HepG2 (cell line): ENCODE data around the gene CEBPA. TPM values are rescaled to one million over a fixed set of nuclear protein-coding genes. Genes with fewer than 3 reads are reported as not detected.

Experiments used
- ATF4 ChIP-seq, 2 experiments: fragments of 450-650 bp in 1 of 2; sonication (generic) in 1 of 2; formaldehyde crosslinking; IDR thresholded peaks; 2 replicates each; pipeline versions ENCODE4 v1.5.0 to v1.8.0; 2020 to 2022; ENCODE audit warnings: mild to moderate bottlenecking in 1 of 2, missing genetic modification reagents in 1 of 2
- GMEB2 ChIP-seq: IDR thresholded peaks from 2 replicates; pipeline ENCODE4 v1.6.1; 2016; ENCODE audit warnings: missing biosample characterization, missing genetic modification reagents, low read depth
- GPN1 ChIP-seq: sonication (generic); formaldehyde crosslinking; IDR thresholded peaks from 2 replicates; pipeline ENCODE4 v1.5.1; 2020; ENCODE audit warnings: missing genetic modification reagents, borderline replicate concordance
- HMGA1 ChIP-seq: sonication (generic); formaldehyde crosslinking; conservative IDR thresholded peaks from 2 replicates; pipeline ENCODE4 v1.4.0; 2020; ENCODE audit warnings: missing genetic modification reagents
- HOXA3 ChIP-seq: sonication (generic); formaldehyde crosslinking; IDR thresholded peaks from 2 replicates; pipeline ENCODE4 v1.5.0; 2020; ENCODE audit warnings: missing genetic modification reagents
- IKZF4 ChIP-seq: sonication (generic); formaldehyde crosslinking; IDR thresholded peaks from 2 replicates; pipeline ENCODE4 v1.5.1; 2020; ENCODE audit warnings: borderline replicate concordance, mild to moderate bottlenecking, low read depth, missing genetic modification reagents; ENCODE audit errors: not compliant biosample characterization
- LCORL ChIP-seq, 2 experiments: fragments of 450-650 bp in 1 of 2; sonication (generic) in 1 of 2; formaldehyde crosslinking in 1 of 2; IDR thresholded peaks; 2 replicates each; pipeline versions ENCODE4 v1.5.0 to v1.6.1; 2017 to 2020; ENCODE audit warnings: antibody characterized with exemption in 1 of 2, missing genetic modification reagents in 1 of 2
- RFXAP ChIP-seq: sonication (generic); formaldehyde crosslinking; IDR thresholded peaks from 2 replicates; pipeline ENCODE4 v1.4.0; 2020; ENCODE audit warnings: missing genetic modification reagents, borderline replicate concordance
- SETDB1 ChIP-seq: sonication (generic); formaldehyde crosslinking; IDR thresholded peaks from 2 replicates; pipeline ENCODE4 v1.5.1; 2020; ENCODE audit warnings: missing genetic modification reagents, mild to moderate bottlenecking, borderline replicate concordance
- SP4 ChIP-seq: sonication (generic); formaldehyde crosslinking; IDR thresholded peaks from 2 replicates; pipeline ENCODE4 v1.8.1; 2023; ENCODE audit warnings: mild to moderate bottlenecking, missing genetic modification reagents
- SRSF9 ChIP-seq: fragments of 200-400 bp; formaldehyde crosslinking; IDR thresholded peaks from 2 replicates; pipeline ENCODE4 v1.6.1; 2018; ENCODE audit warnings: borderline replicate concordance, mild to moderate bottlenecking, low read depth, low read length; ENCODE audit not compliant: insufficient read depth, poor library complexity, severe bottlenecking
- TFDP2 ChIP-seq: sonication (generic); formaldehyde crosslinking; IDR thresholded peaks from 2 replicates; pipeline ENCODE4 v1.4.0; 2020; ENCODE audit warnings: missing genetic modification reagents
- USF2 ChIP-seq, 2 experiments: sonication (generic) in 1 of 2; formaldehyde crosslinking in 1 of 2; IDR thresholded peaks; 2 replicates each; pipeline versions ENCODE4 v1.5.1 to v1.6.1; 2011 to 2020; ENCODE audit warnings: borderline replicate concordance in 1 of 2, low read depth in 1 of 2, low read length in 1 of 2, mild to moderate bottlenecking in 1 of 2, missing genetic modification reagents in 1 of 2, moderate library complexity in 1 of 2
- ZBTB2 ChIP-seq: sonication (generic); formaldehyde crosslinking; IDR thresholded peaks from 2 replicates; pipeline ENCODE4 v1.8.0; 2022; ENCODE audit warnings: low read depth, missing genetic modification reagents
- ZFP82 ChIP-seq: sonication (generic); formaldehyde crosslinking; IDR thresholded peaks from 2 replicates; pipeline ENCODE4 v1.5.1; 2020; ENCODE audit warnings: mild to moderate bottlenecking, missing genetic modification reagents, borderline replicate concordance
- ZMAT3 ChIP-seq: sonication (generic); formaldehyde crosslinking; conservative IDR thresholded peaks from 2 replicates; pipeline ENCODE4 v1.7.0; 2021; ENCODE audit warnings: missing genetic modification reagents
- ZNF101 ChIP-seq: sonication (generic); formaldehyde crosslinking; IDR thresholded peaks from 2 replicates; pipeline ENCODE4 v1.4.0; 2020; ENCODE audit warnings: mild to moderate bottlenecking, low read depth, missing genetic modification reagents, borderline replicate concordance
- ZNF530 ChIP-seq: sonication (generic); formaldehyde crosslinking; IDR thresholded peaks from 2 replicates; pipeline ENCODE4 v1.5.0; 2020; ENCODE audit warnings: low read depth, mild to moderate bottlenecking, missing genetic modification reagents
- ZNF768 ChIP-seq: sonication (generic); formaldehyde crosslinking; IDR thresholded peaks from 2 replicates; pipeline ENCODE4 v1.4.0; 2020; ENCODE audit warnings: missing genetic modification reagents
- polyA plus RNA-seq, 8 experiments: library from polyadenylated mRNA; depleted of rRNA in 3 of 8; stranded (reverse) in 7 of 8; unstranded in 1 of 8; fragments of >200 nt; fragmentation: Illumina TruSeq in 4 of 8; extraction: Trizol in 4 of 8; gene quantifications; 2 replicates each; pipeline versions ENCODE4 v1.2.1 to v1.2.3, GENCODE V29; 2011 to 2016; ENCODE audit warnings: low read depth in 4 of 8, missing spikeins in 1 of 8, mixed read lengths in 1 of 8; ENCODE audit not compliant: insufficient read depth in 1 of 8
- total RNA-seq, 5 experiments: library from RNA; depleted of rRNA; stranded (reverse); fragments of >200 nt; fragmentation: Illumina TruSeq; extraction: Trizol; gene quantifications; 2 replicates each; pipeline ENCODE4 v1.2.3, GENCODE V29; 2016; ENCODE audit warnings: low read depth in 1 of 5

The CEBPA gene
- total and polyA plus RNA-seq, 2 of the 13 experiments (the other 11 are each of a cell fraction or from before 2014, with no cell fraction given) = 24.8 to 103 TPM

- TF ChIP-seq ATF4 (CRISPR knock-in tag; IDR thresholded peaks at IDR 0.05) = peak in 1 of 2 experiments; percentile 49; a peak in 2 of 4 replicates
- TF ChIP-seq HOXA3 (CRISPR knock-in tag) = peak; percentile 75
- TF ChIP-seq SETDB1 = no peak
- TF ChIP-seq ZNF101 = no peak
- peak; percentile 74 for TF ChIP-seq TFDP2 (CRISPR knock-in tag)
- TF ChIP-seq IKZF4 (CRISPR knock-in tag) = no peak
- TF ChIP-seq ZNF530 (CRISPR knock-in tag) = 0 out of 2 replicates have a peak, but pooled peaks have one; percentile 14
- no peak for TF ChIP-seq HMGA1
- 0 out of 2 replicates have a peak, but pooled peaks have one; percentile 84 for TF ChIP-seq ZMAT3
- no peak for TF ChIP-seq ZBTB2 (CRISPR knock-in tag)
- peak; percentile 93 for TF ChIP-seq SP4
- no peak for TF ChIP-seq SRSF9
- TF ChIP-seq GPN1 (CRISPR knock-in tag) = no peak
- peak; percentile 37; the same call in 1 of the 2 replicates for TF ChIP-seq USF2 (IDR thresholded peaks at IDR 0.05; ENCODE audit: low read depth, low read length)
- TF ChIP-seq USF2 (CRISPR knock-in tag; IDR thresholded peaks at IDR 0.05; ENCODE audit: borderline replicate concordance) = peak; percentile 66; the same call in 1 of the 2 replicates
- 0 out of 2 replicates have a peak, but pooled peaks have one; percentile 65 for TF ChIP-seq RFXAP
- TF ChIP-seq ZFP82 (CRISPR knock-in tag) = 0 out of 2 replicates have a peak, but pooled peaks have one; percentile 27
- TF ChIP-seq ZNF768 (CRISPR knock-in tag) = peak; percentile 73; the same call in 1 of the 2 replicates
- TF ChIP-seq GMEB2 (CRISPR knock-in tag) = no peak
- TF ChIP-seq LCORL (IDR thresholded peaks at IDR 0.05) = no peak
- TF ChIP-seq LCORL (CRISPR knock-in tag; IDR thresholded peaks at IDR 0.05) = no peak
Measured at GRCh38 chr19:33302175-33302973, at the start of gene CEBPA (continued).
